CD14-positive monocyte (primary cell): Measurements from ENCODE around the gene LNX2. TPM values are rescaled to one million over a fixed set of nuclear protein-coding genes. Genes with fewer than 3 reads are reported as not detected.

Experiments
- DNase-seq, 3 donors: peaks; one replicate each; pipeline ENCODE4 v3.0.0-alpha.2; 2011 to 2022
- H2AFZ ChIP-seq: 2 replicates; pipeline ENCODE4 v1.6.0; 2012; ENCODE audit warnings: mild to moderate bottlenecking, low read depth, low read length, inconsistent platforms; ENCODE audit not compliant: insufficient read depth, poor library complexity, severe bottlenecking
- H3K27ac ChIP-seq, 2 donors: 1 replicate in 1 of 2; 2 replicates in 1 of 2; pipeline ENCODE4 v1.5.1; 2012 to 2013; ENCODE audit warnings: low read length in 2 of 2, control low read depth in 1 of 2, inconsistent platforms in 1 of 2, low read depth in 1 of 2, mild to moderate bottlenecking in 1 of 2
- H3K27me3 ChIP-seq, 2 donors: one replicate each; pipeline versions ENCODE4 v1.6.0 to v1.6.1; 2011 to 2013; ENCODE audit warnings: low read length in 2 of 2; ENCODE audit not compliant: control insufficient read depth in 2 of 2, insufficient read depth in 2 of 2
- H3K36me3 ChIP-seq, 2 donors: replicated peaks in 1 of 2; 1 replicate in 1 of 2; 2 replicates in 1 of 2; pipeline versions ENCODE4 v1.5.1 to v1.6.1; 2012 to 2013; ENCODE audit warnings: low read length in 2 of 2, control low read depth in 1 of 2, inconsistent platforms in 1 of 2, mild to moderate bottlenecking in 1 of 2; ENCODE audit not compliant: insufficient read depth in 2 of 2, control insufficient read depth in 1 of 2
- H3K4me1 ChIP-seq, 2 donors: 1 replicate in 1 of 2; 2 replicates in 1 of 2; pipeline versions ENCODE4 v1.5.1 to v1.6.1; 2012 to 2013; ENCODE audit warnings: low read length in 2 of 2, control low read depth in 1 of 2, inconsistent platforms in 1 of 2, mild to moderate bottlenecking in 1 of 2, moderate library complexity in 1 of 2; ENCODE audit not compliant: insufficient read depth in 2 of 2, control insufficient read depth in 1 of 2
- H3K4me2 ChIP-seq: replicated peaks from 2 replicates; pipeline ENCODE3; 2012; ENCODE audit warnings: low read length, moderate library complexity, mild to moderate bottlenecking; ENCODE audit not compliant: poor library complexity, severe bottlenecking; ENCODE audit errors: extremely low read depth
- H3K4me3 ChIP-seq, 3 experiments: fragments of 200-600 bp in 1 of 3; sonication (generic) in 1 of 3; replicated peaks in 1 of 3; 1 replicate in 2 of 3; 2 replicates in 1 of 3; pipeline ENCODE4 v1.5.1; 2011 to 2013; ENCODE audit warnings: low read length in 3 of 3, mild to moderate bottlenecking in 3 of 3, control low read depth in 2 of 3, low read depth in 2 of 3, inconsistent platforms in 1 of 3, moderate library complexity in 1 of 3
- H3K79me2 ChIP-seq: 2 replicates; pipeline ENCODE4 v1.6.0; 2012; ENCODE audit warnings: mild to moderate bottlenecking, control low read depth, inconsistent platforms, low read length, moderate library complexity; ENCODE audit not compliant: insufficient read depth
- H3K9ac ChIP-seq: 2 replicates; pipeline ENCODE4 v1.6.0; 2017; ENCODE audit warnings: low read length, mild to moderate bottlenecking; ENCODE audit not compliant: insufficient read depth, poor library complexity, severe bottlenecking
- H3K9me3 ChIP-seq, 2 donors: replicated peaks in 1 of 2; 1 replicate in 1 of 2; 2 replicates in 1 of 2; pipeline versions ENCODE4 v1.5.1 to v1.6.1; 2012 to 2013; ENCODE audit warnings: low read length in 2 of 2, control low read depth in 1 of 2; ENCODE audit not compliant: control insufficient read depth in 1 of 2, insufficient read depth in 1 of 2
- H4K20me1 ChIP-seq: 2 replicates; pipeline ENCODE4 v1.6.0; 2012; ENCODE audit warnings: mild to moderate bottlenecking, low read length, control low read depth, moderate library complexity; ENCODE audit not compliant: insufficient read depth
- H3K27ac Mint-ChIP-seq, 7 donors: one replicate each; pipeline ENCODE4 v1.8.0; 2020; ENCODE audit warnings: mild to moderate bottlenecking in 7 of 7, mixed read lengths in 7 of 7, moderate library complexity in 6 of 7, inconsistent platforms in 2 of 7
- H3K27me3 Mint-ChIP-seq, 3 donors: one replicate each; pipeline ENCODE4 v1.8.0; 2021 to 2022; ENCODE audit warnings: low read depth in 3 of 3, mild to moderate bottlenecking in 3 of 3, mixed read lengths in 3 of 3, moderate library complexity in 3 of 3, inconsistent platforms in 1 of 3
- H3K36me3 Mint-ChIP-seq, 2 donors: one replicate each; pipeline ENCODE4 v1.8.0; 2020; ENCODE audit warnings: mixed read lengths in 2 of 2, inconsistent platforms in 1 of 2, mild to moderate bottlenecking in 1 of 2
- H3K4me1 Mint-ChIP-seq: one replicate; pipeline ENCODE4 v1.8.0; 2020; ENCODE audit warnings: mild to moderate bottlenecking, mixed read lengths
- H3K4me3 Mint-ChIP-seq, 2 donors: one replicate each; pipeline ENCODE4 v1.8.0; 2020; ENCODE audit warnings: mild to moderate bottlenecking in 2 of 2, mixed read lengths in 2 of 2, moderate library complexity in 1 of 2
- H3K9me3 Mint-ChIP-seq, 7 donors: one replicate each; pipeline ENCODE4 v1.8.0; 2020 to 2022; ENCODE audit warnings: mixed read lengths in 7 of 7, mild to moderate bottlenecking in 6 of 7, moderate library complexity in 6 of 7, inconsistent platforms in 2 of 7
- WGBS: methylation state at CpG from one replicate; pipeline ENCODE4 v1.1.5; 2013; ENCODE audit warnings: missing lambda C conversion rate; ENCODE audit not compliant: insufficient coverage; 5-methylcytosine and 5-hydroxymethylcytosine counted together
- intact Hi-C, 2 donors: fragments of 100-400 bp; cut with micrococcal nuclease; formaldehyde crosslinking; loops; one replicate each; pipeline versions ENCODE4 v1.15.0 to v1.15.1; 2023
- polyA plus RNA-seq, 3 donors: library from polyadenylated mRNA; depleted of rRNA in 1 of 3; unstranded in 2 of 3; stranded (reverse) in 1 of 3; fragments of 300-500 nt in 2 of 3; fragments of >200 nt in 1 of 3; fragmentation: Illumina TruSeq in 2 of 3; gene quantifications; 1 replicate in 2 of 3; 2 replicates in 1 of 3; pipeline ENCODE4 v1.2.3, GENCODE V29; 2012 to 2021
- TF ChIP-seq, protein P1 (sequence below): fragments of 200-600 bp; IDR thresholded peaks from one replicate; pipeline ENCODE4 v1.8.0; 2022; ENCODE audit warnings: antibody characterized with exemption, mild to moderate bottlenecking

The LNX2 gene
- polyA plus RNA-seq, 3 donors = 0.89 to 2.3 (median 1.5) TPM

DNA sequence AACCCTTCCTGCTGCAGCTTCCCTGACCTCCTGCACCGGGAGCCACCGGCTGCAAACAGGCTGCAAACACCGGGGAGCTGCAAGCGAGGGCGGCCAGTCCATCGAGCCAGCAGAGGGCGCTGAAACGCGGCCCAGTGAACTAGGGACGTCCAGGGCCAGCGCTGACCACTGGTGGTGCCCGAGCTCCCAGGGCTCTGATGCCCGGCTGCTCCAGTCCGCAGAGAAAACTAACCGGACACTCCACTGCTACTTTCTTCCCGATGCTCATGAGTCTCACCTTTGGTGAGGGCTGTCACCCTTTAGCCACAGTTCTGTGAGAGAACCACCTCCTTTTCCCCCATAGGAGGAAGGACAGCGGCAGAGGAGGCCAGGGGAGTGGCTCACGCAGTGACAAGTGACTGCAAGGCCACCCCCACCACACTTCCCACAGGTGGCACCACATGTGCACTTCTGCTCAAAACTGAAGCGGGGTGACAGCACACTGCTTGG lies 87.1 kb downstream of the LNX2 start:
- Histone ChIP-seq H2AFZ (peak overlapping the region; percentile 76), H3K4me3 (peak overlapping the region in 2 of 3 experiments; percentile 20 to 64), H3K9me3 (peaks cover 0 to 5% of the 10 kb centered on the region in 2 donors), H3K9ac (no peak overlapping the region), H3K4me1 (peaks cover 4 to 8% of the 10 kb centered on the region in 2 donors), H3K27me3 (no peaks in the 10 kb centered on the region), H4K20me1 (no peaks in the 10 kb centered on the region), H3K36me3 (no peaks in the 10 kb centered on the region), H3K4me2 (peak overlapping the region; percentile 72), H3K79me2 (no peaks in the 10 kb centered on the region), H3K27ac (no peak overlapping the region)
- Mint-ChIP-seq H3K4me1 (peaks cover 6% of the 10 kb centered on the region), H3K27ac (peak overlapping the region in 2 of 7 donors; percentile 30 to 73), H3K4me3 (peak overlapping the region; percentile 72 to 85), H3K9me3 (peaks cover 0 to 8% (median 3%) of the 10 kb centered on the region in 7 donors), H3K36me3 (no peaks in the 10 kb centered on the region), H3K27me3 (peaks cover 1 to 7% (median 6%) of the 10 kb centered on the region in 3 donors)
- TF ChIP-seq, protein P1, sequence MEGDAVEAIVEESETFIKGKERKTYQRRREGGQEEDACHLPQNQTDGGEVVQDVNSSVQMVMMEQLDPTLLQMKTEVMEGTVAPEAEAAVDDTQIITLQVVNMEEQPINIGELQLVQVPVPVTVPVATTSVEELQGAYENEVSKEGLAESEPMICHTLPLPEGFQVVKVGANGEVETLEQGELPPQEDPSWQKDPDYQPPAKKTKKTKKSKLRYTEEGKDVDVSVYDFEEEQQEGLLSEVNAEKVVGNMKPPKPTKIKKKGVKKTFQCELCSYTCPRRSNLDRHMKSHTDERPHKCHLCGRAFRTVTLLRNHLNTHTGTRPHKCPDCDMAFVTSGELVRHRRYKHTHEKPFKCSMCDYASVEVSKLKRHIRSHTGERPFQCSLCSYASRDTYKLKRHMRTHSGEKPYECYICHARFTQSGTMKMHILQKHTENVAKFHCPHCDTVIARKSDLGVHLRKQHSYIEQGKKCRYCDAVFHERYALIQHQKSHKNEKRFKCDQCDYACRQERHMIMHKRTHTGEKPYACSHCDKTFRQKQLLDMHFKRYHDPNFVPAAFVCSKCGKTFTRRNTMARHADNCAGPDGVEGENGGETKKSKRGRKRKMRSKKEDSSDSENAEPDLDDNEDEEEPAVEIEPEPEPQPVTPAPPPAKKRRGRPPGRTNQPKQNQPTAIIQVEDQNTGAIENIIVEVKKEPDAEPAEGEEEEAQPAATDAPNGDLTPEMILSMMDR = peak; percentile 96
- intact Hi-C loops = loop anchor here (5.0 to 10.0 kb wide), 3 partner anchors 141 to 292 kb away; no protein-coding TSS in a partner anchor
- WGBS = 12% methylated on average over 16 of the region's 19 CpGs
- peak; percentile 63 to 71 (median 68) for DNase-seq

DNA sequence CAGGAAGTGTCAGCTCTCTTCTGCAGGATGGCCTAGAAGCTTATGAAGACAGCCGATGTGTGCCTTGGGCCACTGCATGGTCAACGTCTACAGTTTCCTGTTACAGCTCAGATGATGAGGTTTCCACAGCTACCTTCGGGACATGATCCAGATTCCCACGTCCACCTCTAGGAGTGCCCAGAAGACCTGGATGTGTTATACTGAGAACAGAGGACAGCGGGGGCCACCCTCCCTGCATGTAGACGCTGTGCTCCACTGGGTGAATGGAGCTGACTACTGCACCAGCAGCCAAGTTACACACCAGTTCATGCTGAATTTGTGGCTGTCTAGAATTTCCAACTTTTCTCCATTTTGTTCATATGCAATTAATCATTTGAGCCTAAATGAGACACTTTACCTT lies 91.4 kb downstream of the LNX2 start:
- Histone ChIP-seq H3K79me2 (no peaks in the 10 kb centered on the region), H3K36me3 (no peaks in the 10 kb centered on the region), H3K27ac (no peak overlapping the region), H3K4me1 (peaks cover 4 to 8% of the 10 kb centered on the region in 2 donors), H3K4me3 (no peak overlapping the region), H4K20me1 (no peaks in the 10 kb centered on the region), H2AFZ (no peak overlapping the region), H3K9me3 (peaks cover 0 to 5% of the 10 kb centered on the region in 2 donors), H3K27me3 (no peaks in the 10 kb centered on the region), H3K9ac (no peak overlapping the region), H3K4me2 (no peak overlapping the region)
- intact Hi-C loops = no loop called here
- Mint-ChIP-seq H3K9me3 (peaks cover 2 to 12% (median 7%) of the 10 kb centered on the region in 7 donors), H3K27me3 (peaks cover 3 to 4% (median 3%) of the 10 kb centered on the region in 3 donors), H3K36me3 (no peaks in the 10 kb centered on the region), H3K4me1 (peaks cover 10% of the 10 kb centered on the region), H3K27ac (no peak overlapping the region), H3K4me3 (no peak overlapping the region)
- WGBS = 95% methylated on average over 6 of the region's 6 CpGs
- TF ChIP-seq, protein P1 = no peak
- no peak for DNase-seq
